Liver (tissue), 9 donors: ENCODE data around the gene SORD. TPM values are rescaled to one million over a fixed set of nuclear protein-coding genes. Genes with fewer than 3 reads are reported as not detected.
A peak's percentile ranks its signal among the peaks of the same experiment; 100 is the strongest.
"Not testable (repeated sequence)": the region's sequence is repeated elsewhere in the genome, so short reads cannot be mapped to it uniquely, and the experiment has no call there.

ENCODE experiments used
- DNase-seq: peaks from one replicate; pipeline ENCODE4 v3.0.0-alpha.2; 2017; ENCODE audit warnings: low spot score
- H3K27ac ChIP-seq, 2 donors: one replicate each; pipeline ENCODE4 v1.7.0; 2013; ENCODE audit warnings: inconsistent platforms in 2 of 2, low read length in 2 of 2, control low read depth in 1 of 2, low read depth in 1 of 2, mild to moderate bottlenecking in 1 of 2
- H3K27me3 ChIP-seq, 4 donors: one replicate each; pipeline versions ENCODE4 v1.6.1 to v1.7.0; 2013; ENCODE audit warnings: low read length in 3 of 4, inconsistent platforms in 1 of 4, mild to moderate bottlenecking in 1 of 4, moderate library complexity in 1 of 4; ENCODE audit not compliant: control insufficient read depth in 4 of 4, insufficient read depth in 4 of 4
- H3K36me3 ChIP-seq, 4 donors: one replicate each; pipeline versions ENCODE4 v1.6.1 to v1.7.0; 2013; ENCODE audit warnings: low read length in 3 of 4, mild to moderate bottlenecking in 3 of 4, low read depth in 1 of 4, moderate library complexity in 1 of 4; ENCODE audit not compliant: control insufficient read depth in 4 of 4, insufficient read depth in 3 of 4
- H3K4me1 ChIP-seq, 4 donors: one replicate each; pipeline versions ENCODE4 v1.6.1 to v1.7.0; 2013; ENCODE audit warnings: low read length in 3 of 4, mild to moderate bottlenecking in 3 of 4, moderate library complexity in 1 of 4; ENCODE audit not compliant: control insufficient read depth in 4 of 4, insufficient read depth in 4 of 4
- H3K4me3 ChIP-seq, 3 donors: one replicate each; pipeline versions ENCODE4 v1.6.1 to v1.7.0; 2013; ENCODE audit warnings: low read length in 3 of 3, control low read depth in 1 of 3, low read depth in 1 of 3, mild to moderate bottlenecking in 1 of 3
- H3K9ac ChIP-seq, 2 donors: one replicate each; pipeline ENCODE4 v1.7.0; 2013; ENCODE audit warnings: low read length in 2 of 2, mild to moderate bottlenecking in 2 of 2, moderate library complexity in 2 of 2, control low read depth in 1 of 2, low read depth in 1 of 2
- H3K9me3 ChIP-seq, 4 donors: one replicate each; pipeline versions ENCODE4 v1.6.1 to v1.7.0; 2013; ENCODE audit warnings: low read length in 3 of 4; ENCODE audit not compliant: control insufficient read depth in 4 of 4
- EGR1 ChIP-seq, 2 donors: IDR thresholded peaks; 2 replicates each; pipeline ENCODE4 v1.6.1; 2016 to 2018; ENCODE audit warnings: antibody characterized with exemption in 2 of 2, low read depth in 2 of 2
- FOXA1 ChIP-seq: IDR thresholded peaks from 2 replicates; pipeline ENCODE4 v1.6.1; 2016; ENCODE audit warnings: antibody characterized with exemption
- FOXA2 ChIP-seq: IDR thresholded peaks from 2 replicates; pipeline ENCODE4 v1.6.1; 2016; ENCODE audit warnings: antibody characterized with exemption
- GABPA ChIP-seq, 2 donors: IDR thresholded peaks in 1 of 2; conservative IDR thresholded peaks in 1 of 2; 2 replicates each; pipeline ENCODE4 v1.6.1; 2016; ENCODE audit warnings: antibody characterized with exemption in 2 of 2, mild to moderate bottlenecking in 1 of 2, moderate library complexity in 1 of 2
- HNF4A ChIP-seq, 2 donors: conservative IDR thresholded peaks; 2 replicates each; pipeline ENCODE4 v1.6.1; 2016; ENCODE audit warnings: antibody characterized with exemption in 2 of 2, mild to moderate bottlenecking in 2 of 2
- HNF4G ChIP-seq: IDR thresholded peaks from 2 replicates; pipeline ENCODE4 v1.6.1; 2016; ENCODE audit warnings: antibody characterized with exemption
- JUND ChIP-seq, 2 donors: IDR thresholded peaks; 2 replicates each; pipeline ENCODE4 v1.6.1; 2016; ENCODE audit warnings: antibody characterized with exemption in 2 of 2
- NR2F2 ChIP-seq: IDR thresholded peaks from 2 replicates; pipeline ENCODE4 v1.6.1; 2016; ENCODE audit warnings: antibody characterized with exemption
- RAD21 ChIP-seq, 2 donors: IDR thresholded peaks; 2 replicates each; pipeline ENCODE4 v1.6.1; 2016; ENCODE audit warnings: antibody characterized with exemption in 2 of 2, mild to moderate bottlenecking in 2 of 2
- RXRA ChIP-seq, 2 donors: IDR thresholded peaks; 2 replicates each; pipeline ENCODE4 v1.6.1; 2017 to 2018; ENCODE audit warnings: antibody characterized with exemption in 2 of 2, mild to moderate bottlenecking in 1 of 2
- SP1 ChIP-seq: IDR thresholded peaks from 2 replicates; pipeline ENCODE4 v1.6.1; 2018; ENCODE audit warnings: antibody characterized with exemption, mild to moderate bottlenecking
- TAF1 ChIP-seq: conservative IDR thresholded peaks from 2 replicates; pipeline ENCODE4 v1.6.1; 2016; ENCODE audit warnings: antibody characterized with exemption, mild to moderate bottlenecking
- YY1 ChIP-seq: IDR thresholded peaks from 2 replicates; pipeline ENCODE4 v1.6.1; 2016; ENCODE audit warnings: antibody characterized with exemption, mild to moderate bottlenecking
- WGBS: extraction: QIAGEN DNeasy Blood & Tissue Kit; methylation state at CpG from one replicate; pipeline ENCODE4 v1.1.7; 2013; 5-methylcytosine and 5-hydroxymethylcytosine counted together
- polyA plus RNA-seq, 2 donors: library from polyadenylated mRNA; stranded (reverse) in 1 of 2; unstranded in 1 of 2; fragments of 200-250 nt in 1 of 2; fragments of >200 nt in 1 of 2; fragmentation: Nextera tagmentation in 1 of 2; extraction: Ambion mirVana in 1 of 2; gene quantifications; one replicate each; pipeline versions ENCODE4 v1.2.1 to v1.2.3, GENCODE V29; 2013 to 2015
- total RNA-seq, 2 donors: library from RNA; depleted of rRNA; stranded (reverse); fragments of >200 nt; gene quantifications; one replicate each; pipeline ENCODE4 v1.2.3, GENCODE V29; 2014
- TF ChIP-seq, protein P1 (sequence below): IDR thresholded peaks from 2 replicates; pipeline ENCODE4 v1.6.1; 2016; ENCODE audit warnings: antibody characterized with exemption
- TF ChIP-seq, protein P2 (sequence below): fragments of 150-350 bp; IDR thresholded peaks from 2 replicates; pipeline ENCODE4 v1.5.1; 2017; ENCODE audit warnings: improper control_type of control experiment, low read depth, low read length; ENCODE audit not compliant: missing input control
- TF ChIP-seq, protein P3 (sequence below): IDR thresholded peaks from 2 replicates; pipeline ENCODE4 v1.6.1; 2016; ENCODE audit warnings: antibody characterized with exemption, mild to moderate bottlenecking
- TF ChIP-seq, protein P4 (sequence below): IDR thresholded peaks from 2 replicates; pipeline ENCODE4 v1.6.1; 2016; ENCODE audit warnings: antibody characterized with exemption
- TF ChIP-seq, protein P5 (sequence below): IDR thresholded peaks from 2 replicates; pipeline ENCODE4 v1.6.1; 2016; ENCODE audit warnings: antibody characterized with exemption
- donor health status: healthy.
- donor health status: healthy.
- donor health status: healthy.
- donor health status: healthy.
- donor health status: healthy.

The SORD gene
- total RNA-seq (100 to 1,000 TPM in 1 of 2 donors, 10 to 100 TPM in 1; 75.5 to 165 TPM), polyA plus RNA-seq (100 to 1,000 TPM; 168 to 169 TPM)

DNA sequence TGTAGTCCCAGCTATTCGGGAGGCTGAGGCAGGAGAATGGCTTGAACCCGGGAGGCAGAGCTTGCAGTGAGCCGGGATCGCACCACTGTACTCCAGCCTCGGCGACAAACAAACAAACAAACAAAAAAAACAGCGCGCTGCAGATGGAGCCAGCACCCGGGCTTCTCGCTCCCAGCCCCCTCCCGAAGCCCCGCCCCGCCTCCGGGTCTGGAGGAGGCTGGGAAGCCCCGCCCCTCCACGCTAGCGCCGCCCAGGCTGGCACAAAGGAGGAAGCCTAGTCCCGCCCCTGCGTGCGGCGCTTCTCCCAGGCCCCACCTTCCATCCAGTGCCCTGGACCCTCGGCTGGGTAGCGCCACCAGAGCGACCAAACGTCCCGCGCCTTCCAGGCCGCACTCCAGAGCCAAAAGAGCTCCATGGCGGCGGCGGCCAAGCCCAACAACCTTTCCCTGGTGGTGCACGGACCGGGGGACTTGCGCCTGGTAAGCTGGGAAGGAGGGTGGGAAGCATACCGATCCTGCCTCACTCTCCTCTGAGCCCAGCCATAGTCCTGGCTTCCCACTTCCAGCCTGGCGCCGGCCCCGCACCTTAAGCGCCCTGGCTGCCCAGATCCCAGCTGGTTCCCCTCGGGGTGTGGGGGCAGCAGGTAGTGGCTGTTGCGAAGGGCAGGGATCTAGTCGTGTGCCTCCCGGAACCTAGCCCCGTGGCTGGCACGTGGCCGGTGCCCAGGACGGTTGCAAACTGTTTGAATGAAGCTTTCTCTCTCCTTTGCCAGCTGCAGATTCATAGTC lies at the start of gene SORD:
TSS of gene SORD (plus strand) at position 325 of the 788 bp plus-strand sequence. CDS start at position 414, 89 bp downstream.
- Histone ChIP-seq H3K36me3 (no peaks in the 10 kb centered on the region), H3K27me3 (no peaks in the 10 kb centered on the region), H3K27ac (peak within 1 kb of the TSS; percentile 89 to 98), H3K9ac (peak within 1 kb of the TSS; percentile 73 to 89), H3K4me3 (peak within 1 kb of the TSS; percentile 54 to 90 (median 71)), H3K9me3 (no peaks in the 10 kb centered on the region), H3K4me1 (peaks cover 8 to 46% (median 26%) of the 10 kb centered on the region in 4 donors)
- TF ChIP-seq EGR1 (IDR thresholded peaks at IDR 0.05; ENCODE audit: low read depth in 2 of 2), result no peak
- TF ChIP-seq, protein P1, sequence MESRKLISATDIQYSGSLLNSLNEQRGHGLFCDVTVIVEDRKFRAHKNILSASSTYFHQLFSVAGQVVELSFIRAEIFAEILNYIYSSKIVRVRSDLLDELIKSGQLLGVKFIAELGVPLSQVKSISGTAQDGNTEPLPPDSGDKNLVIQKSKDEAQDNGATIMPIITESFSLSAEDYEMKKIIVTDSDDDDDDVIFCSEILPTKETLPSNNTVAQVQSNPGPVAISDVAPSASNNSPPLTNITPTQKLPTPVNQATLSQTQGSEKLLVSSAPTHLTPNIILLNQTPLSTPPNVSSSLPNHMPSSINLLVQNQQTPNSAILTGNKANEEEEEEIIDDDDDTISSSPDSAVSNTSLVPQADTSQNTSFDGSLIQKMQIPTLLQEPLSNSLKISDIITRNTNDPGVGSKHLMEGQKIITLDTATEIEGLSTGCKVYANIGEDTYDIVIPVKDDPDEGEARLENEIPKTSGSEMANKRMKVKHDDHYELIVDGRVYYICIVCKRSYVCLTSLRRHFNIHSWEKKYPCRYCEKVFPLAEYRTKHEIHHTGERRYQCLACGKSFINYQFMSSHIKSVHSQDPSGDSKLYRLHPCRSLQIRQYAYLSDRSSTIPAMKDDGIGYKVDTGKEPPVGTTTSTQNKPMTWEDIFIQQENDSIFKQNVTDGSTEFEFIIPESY, result no peak
- TF ChIP-seq, protein P2, sequence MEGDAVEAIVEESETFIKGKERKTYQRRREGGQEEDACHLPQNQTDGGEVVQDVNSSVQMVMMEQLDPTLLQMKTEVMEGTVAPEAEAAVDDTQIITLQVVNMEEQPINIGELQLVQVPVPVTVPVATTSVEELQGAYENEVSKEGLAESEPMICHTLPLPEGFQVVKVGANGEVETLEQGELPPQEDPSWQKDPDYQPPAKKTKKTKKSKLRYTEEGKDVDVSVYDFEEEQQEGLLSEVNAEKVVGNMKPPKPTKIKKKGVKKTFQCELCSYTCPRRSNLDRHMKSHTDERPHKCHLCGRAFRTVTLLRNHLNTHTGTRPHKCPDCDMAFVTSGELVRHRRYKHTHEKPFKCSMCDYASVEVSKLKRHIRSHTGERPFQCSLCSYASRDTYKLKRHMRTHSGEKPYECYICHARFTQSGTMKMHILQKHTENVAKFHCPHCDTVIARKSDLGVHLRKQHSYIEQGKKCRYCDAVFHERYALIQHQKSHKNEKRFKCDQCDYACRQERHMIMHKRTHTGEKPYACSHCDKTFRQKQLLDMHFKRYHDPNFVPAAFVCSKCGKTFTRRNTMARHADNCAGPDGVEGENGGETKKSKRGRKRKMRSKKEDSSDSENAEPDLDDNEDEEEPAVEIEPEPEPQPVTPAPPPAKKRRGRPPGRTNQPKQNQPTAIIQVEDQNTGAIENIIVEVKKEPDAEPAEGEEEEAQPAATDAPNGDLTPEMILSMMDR, result no peak
- TF ChIP-seq TAF1, result peak; percentile 81
- TF ChIP-seq, protein P3, sequence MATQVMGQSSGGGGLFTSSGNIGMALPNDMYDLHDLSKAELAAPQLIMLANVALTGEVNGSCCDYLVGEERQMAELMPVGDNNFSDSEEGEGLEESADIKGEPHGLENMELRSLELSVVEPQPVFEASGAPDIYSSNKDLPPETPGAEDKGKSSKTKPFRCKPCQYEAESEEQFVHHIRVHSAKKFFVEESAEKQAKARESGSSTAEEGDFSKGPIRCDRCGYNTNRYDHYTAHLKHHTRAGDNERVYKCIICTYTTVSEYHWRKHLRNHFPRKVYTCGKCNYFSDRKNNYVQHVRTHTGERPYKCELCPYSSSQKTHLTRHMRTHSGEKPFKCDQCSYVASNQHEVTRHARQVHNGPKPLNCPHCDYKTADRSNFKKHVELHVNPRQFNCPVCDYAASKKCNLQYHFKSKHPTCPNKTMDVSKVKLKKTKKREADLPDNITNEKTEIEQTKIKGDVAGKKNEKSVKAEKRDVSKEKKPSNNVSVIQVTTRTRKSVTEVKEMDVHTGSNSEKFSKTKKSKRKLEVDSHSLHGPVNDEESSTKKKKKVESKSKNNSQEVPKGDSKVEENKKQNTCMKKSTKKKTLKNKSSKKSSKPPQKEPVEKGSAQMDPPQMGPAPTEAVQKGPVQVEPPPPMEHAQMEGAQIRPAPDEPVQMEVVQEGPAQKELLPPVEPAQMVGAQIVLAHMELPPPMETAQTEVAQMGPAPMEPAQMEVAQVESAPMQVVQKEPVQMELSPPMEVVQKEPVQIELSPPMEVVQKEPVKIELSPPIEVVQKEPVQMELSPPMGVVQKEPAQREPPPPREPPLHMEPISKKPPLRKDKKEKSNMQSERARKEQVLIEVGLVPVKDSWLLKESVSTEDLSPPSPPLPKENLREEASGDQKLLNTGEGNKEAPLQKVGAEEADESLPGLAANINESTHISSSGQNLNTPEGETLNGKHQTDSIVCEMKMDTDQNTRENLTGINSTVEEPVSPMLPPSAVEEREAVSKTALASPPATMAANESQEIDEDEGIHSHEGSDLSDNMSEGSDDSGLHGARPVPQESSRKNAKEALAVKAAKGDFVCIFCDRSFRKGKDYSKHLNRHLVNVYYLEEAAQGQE, result peak; percentile 89
- TF ChIP-seq, protein P4, sequence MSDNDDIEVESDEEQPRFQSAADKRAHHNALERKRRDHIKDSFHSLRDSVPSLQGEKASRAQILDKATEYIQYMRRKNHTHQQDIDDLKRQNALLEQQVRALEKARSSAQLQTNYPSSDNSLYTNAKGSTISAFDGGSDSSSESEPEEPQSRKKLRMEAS, result peak; percentile 60
- TF ChIP-seq FOXA2, result no peak
- TF ChIP-seq RXRA (IDR thresholded peaks at IDR 0.05), result peak; percentile 53 to 62
- TF ChIP-seq HNF4A (conservative IDR thresholded peaks at IDR 0.05), result peak in 1 of 2 donors; percentile 3
- TF ChIP-seq, protein P5, sequence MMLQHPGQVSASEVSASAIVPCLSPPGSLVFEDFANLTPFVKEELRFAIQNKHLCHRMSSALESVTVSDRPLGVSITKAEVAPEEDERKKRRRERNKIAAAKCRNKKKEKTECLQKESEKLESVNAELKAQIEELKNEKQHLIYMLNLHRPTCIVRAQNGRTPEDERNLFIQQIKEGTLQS, result no peak
- no peak for TF ChIP-seq GABPA (IDR thresholded peaks at IDR 0.05 in 1 of 2, conservative IDR thresholded peaks at IDR 0.05 in 1 of 2)
- no peak for TF ChIP-seq NR2F2
- TF ChIP-seq FOXA1, result no peak
- peak; percentile 23 for TF ChIP-seq SP1
- no peak for TF ChIP-seq JUND (IDR thresholded peaks at IDR 0.05)
- no peak for TF ChIP-seq HNF4G
- peak; percentile 48 for TF ChIP-seq YY1
- TF ChIP-seq RAD21 (IDR thresholded peaks at IDR 0.05), result peak in 1 of 2 donors; percentile 4
- DNase-seq, result peak; percentile 95
- 2% methylated on average over 48 of the region's 48 CpGs for WGBS

DNA sequence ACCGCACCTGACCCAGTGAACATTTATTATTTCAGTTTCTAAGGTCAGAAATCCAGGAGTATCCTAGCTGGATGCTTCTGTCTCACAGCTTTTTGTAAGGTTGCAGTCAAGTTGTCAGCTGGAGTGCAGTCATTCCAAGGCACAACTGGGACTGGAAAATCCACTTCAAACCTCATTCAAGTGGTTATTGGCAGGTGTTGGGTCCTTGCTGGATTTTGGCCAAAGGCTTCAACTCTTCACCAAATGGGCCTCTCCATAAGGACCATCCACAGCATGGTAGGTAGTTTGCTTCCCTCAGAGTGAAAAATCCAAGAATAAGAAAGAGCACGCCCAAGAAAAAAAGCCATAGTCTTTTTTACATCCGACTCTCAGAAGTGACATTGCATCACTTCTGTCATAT lies 46.8 kb upstream of the SORD start:
- H3K4me1 ChIP-seq, H3K9me3 ChIP-seq, H3K27ac ChIP-seq, H3K4me3 ChIP-seq, H3K9ac ChIP-seq, DNase-seq, H3K27me3 ChIP-seq, H3K36me3 ChIP-seq: not testable (repeated sequence)
- 98% methylated on average over 3 of the region's 3 CpGs for WGBS

DNA sequence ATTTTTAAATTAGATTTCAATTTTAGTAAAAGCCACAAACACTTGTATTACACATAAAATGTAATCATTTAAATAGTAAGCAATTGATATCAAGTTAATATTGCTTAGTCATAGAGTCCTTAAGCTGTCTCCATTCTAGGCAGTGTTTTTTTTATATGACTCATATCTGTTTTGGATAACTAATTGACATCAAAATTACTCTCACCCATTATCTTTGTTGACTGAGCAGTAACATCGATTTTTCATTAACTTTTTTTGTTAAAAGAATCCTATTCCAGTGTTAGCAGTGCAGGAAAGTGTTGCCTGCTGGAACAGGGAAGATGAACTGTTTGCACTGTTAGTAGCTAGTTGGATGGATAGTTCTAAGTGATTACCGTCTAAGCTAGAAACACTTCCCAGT lies 45.2 kb upstream of the SORD start:
- not testable (repeated sequence) for H3K4me1 ChIP-seq, H3K9ac ChIP-seq, H3K9me3 ChIP-seq, H3K4me3 ChIP-seq, H3K27ac ChIP-seq, DNase-seq, H3K27me3 ChIP-seq, H3K36me3 ChIP-seq
- WGBS, result 30% methylated on average over 2 of the region's 2 CpGs
